Thyroid gland (tissue), 4 donors: ENCODE results near the gene OSCAR.

Experiments used
- POLR2A ChIP-seq, 2 donors: fragments of 450-650 bp; IDR thresholded peaks; one replicate each; pipeline ENCODE4 v1.6.1; 2017; ENCODE audit warnings: antibody characterized with exemption in 2 of 2, mild to moderate bottlenecking in 2 of 2, moderate library complexity in 1 of 2
- TF ChIP-seq, protein P1 (sequence below), 6 experiments: fragments of 200-600 bp in 3 of 6; fragments of 450-650 bp in 3 of 6; sonication (generic) in 3 of 6; IDR thresholded peaks; one replicate each; pipeline ENCODE4 v1.5.1; 2016 to 2019; ENCODE audit warnings: antibody characterized with exemption in 6 of 6, mild to moderate bottlenecking in 2 of 6, inconsistent platforms in 1 of 6, moderate library complexity in 1 of 6

DNA sequence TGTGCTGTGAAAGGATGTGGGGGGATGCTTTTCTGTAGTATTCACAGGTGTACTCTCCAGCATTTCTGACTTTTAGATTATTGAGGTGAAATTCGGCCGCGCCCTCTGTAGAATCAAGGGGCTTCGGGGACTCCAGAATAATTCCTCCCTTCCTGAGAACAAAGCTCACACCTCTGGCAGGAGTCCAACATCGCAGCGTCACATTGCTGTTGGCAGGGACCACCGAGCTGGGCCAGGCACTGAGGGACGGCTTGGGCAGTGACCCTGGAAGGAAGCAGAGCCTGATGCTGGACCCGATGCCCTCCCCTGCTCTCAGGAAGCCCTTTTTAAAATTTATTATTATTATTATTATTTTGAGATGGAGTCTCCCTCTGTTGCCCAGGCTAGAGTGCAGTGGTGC lies 25.8 kb downstream of the OSCAR start:
- TF ChIP-seq POLR2A (IDR thresholded peaks at IDR 0.05), result no peak
- TF ChIP-seq, protein P1, sequence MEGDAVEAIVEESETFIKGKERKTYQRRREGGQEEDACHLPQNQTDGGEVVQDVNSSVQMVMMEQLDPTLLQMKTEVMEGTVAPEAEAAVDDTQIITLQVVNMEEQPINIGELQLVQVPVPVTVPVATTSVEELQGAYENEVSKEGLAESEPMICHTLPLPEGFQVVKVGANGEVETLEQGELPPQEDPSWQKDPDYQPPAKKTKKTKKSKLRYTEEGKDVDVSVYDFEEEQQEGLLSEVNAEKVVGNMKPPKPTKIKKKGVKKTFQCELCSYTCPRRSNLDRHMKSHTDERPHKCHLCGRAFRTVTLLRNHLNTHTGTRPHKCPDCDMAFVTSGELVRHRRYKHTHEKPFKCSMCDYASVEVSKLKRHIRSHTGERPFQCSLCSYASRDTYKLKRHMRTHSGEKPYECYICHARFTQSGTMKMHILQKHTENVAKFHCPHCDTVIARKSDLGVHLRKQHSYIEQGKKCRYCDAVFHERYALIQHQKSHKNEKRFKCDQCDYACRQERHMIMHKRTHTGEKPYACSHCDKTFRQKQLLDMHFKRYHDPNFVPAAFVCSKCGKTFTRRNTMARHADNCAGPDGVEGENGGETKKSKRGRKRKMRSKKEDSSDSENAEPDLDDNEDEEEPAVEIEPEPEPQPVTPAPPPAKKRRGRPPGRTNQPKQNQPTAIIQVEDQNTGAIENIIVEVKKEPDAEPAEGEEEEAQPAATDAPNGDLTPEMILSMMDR (IDR thresholded peaks at IDR 0.05), result no peak
